Glutamatergic neuron (in vitro differentiated cells): ENCODE data around the gene ANP32B. TPM values are rescaled to one million over a fixed set of nuclear protein-coding genes. Genes with fewer than 3 reads are reported as not detected.

Source experiments
- DNase-seq: peaks from one replicate; pipeline ENCODE4 v3.0.0; 2022
- H3K27ac Mint-ChIP-seq: one replicate; pipeline ENCODE4 v1.8.0; 2020; ENCODE audit warnings: mild to moderate bottlenecking, mixed read lengths, inconsistent platforms; ENCODE audit not compliant: unreplicated experiment
- H3K27me3 Mint-ChIP-seq: one replicate; pipeline ENCODE4 v1.8.0; 2020; ENCODE audit warnings: mild to moderate bottlenecking, moderate library complexity, mixed read lengths, inconsistent platforms; ENCODE audit not compliant: unreplicated experiment
- H3K36me3 Mint-ChIP-seq: one replicate; pipeline ENCODE4 v1.8.0; 2020; ENCODE audit warnings: mild to moderate bottlenecking, mixed read lengths, inconsistent platforms; ENCODE audit not compliant: unreplicated experiment
- H3K4me1 Mint-ChIP-seq: one replicate; pipeline ENCODE4 v1.8.0; 2020; ENCODE audit warnings: mild to moderate bottlenecking, low read depth, mixed read lengths, inconsistent platforms; ENCODE audit not compliant: unreplicated experiment
- H3K4me3 Mint-ChIP-seq: one replicate; pipeline ENCODE4 v1.8.0; 2020; ENCODE audit warnings: mild to moderate bottlenecking, mixed read lengths, inconsistent platforms; ENCODE audit not compliant: unreplicated experiment
- H3K9me3 Mint-ChIP-seq: one replicate; pipeline ENCODE4 v1.8.0; 2020; ENCODE audit warnings: mild to moderate bottlenecking, moderate library complexity, mixed read lengths, inconsistent platforms; ENCODE audit not compliant: unreplicated experiment
- CTCF ChIP-seq: fragments of 200-600 bp; sonication (generic); IDR thresholded peaks from one replicate; pipeline ENCODE4 v1.5.0; 2021; ENCODE audit not compliant: partially characterized antibody, unreplicated experiment
- long read RNA-seq: library from polyadenylated mRNA; unstranded; transcript quantifications from one replicate; pipeline ENCODE4 v2.0.0, GENCODE V29; 2020; ENCODE audit not compliant: unreplicated experiment
- total RNA-seq: library from RNA; stranded (reverse); fragmentation: NEBNext Ultra II Directional; extraction: Animal tissue kit (Norgen Biotek cat#: 25700); gene quantifications from one replicate; pipeline ENCODE4 v1.2.1, GENCODE V29; 2021; ENCODE audit not compliant: unreplicated experiment

Gene ANP32B
- total RNA-seq = 108 TPM
- long read RNA-seq, transcript ANP32B-201 (7 exons, 1,463 nt) = major isoform, 118 of 135 reads
- long read RNA-seq, partial matches to known transcripts = 6 of 135 reads
- long read RNA-seq, other reads (novel, unspliced or antisense) = 11 of 135 reads

DNA sequence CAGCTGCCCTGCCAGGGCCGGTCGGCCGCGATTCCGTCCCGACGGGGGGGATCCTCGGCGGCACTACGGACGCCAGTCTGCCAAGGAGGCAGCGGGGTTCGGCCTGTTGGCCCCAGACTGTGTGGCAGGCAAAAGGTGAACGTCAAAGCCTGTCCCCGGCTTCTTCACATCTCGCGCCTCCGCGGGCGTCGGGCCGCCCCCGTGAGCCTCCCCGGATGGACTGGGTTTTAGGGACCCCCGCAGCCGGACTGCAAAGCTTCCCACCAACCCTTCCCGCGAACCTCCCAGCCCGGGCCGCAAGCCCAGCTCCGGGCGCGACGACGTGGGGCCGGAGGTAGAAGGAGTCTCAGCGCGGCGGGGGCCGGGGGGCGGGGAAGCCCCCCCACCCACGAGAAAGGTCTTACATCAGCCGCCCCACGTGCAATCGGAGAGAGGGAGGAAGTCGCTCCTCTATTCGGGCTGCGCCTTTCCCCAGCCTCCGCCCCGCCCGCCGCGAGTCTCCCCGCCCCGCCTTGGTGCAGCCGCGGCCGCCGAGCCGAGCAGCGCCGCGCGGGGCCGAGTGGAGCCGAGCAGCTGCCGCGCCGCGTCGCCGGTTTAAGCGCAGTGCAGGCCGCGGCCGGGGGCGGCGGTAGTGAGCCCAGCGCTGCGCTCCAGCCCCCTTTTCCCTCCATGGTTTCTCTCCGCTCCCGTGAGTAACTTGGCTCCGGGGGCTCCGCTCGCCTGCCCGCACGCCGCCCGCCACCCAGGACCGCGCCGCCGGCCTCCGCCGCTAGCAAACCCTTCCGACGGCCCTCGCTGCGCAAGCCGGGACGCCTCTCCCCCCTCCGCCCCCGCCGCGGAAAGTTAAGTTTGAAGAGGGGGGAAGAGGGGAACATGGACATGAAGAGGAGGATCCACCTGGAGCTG lies at the start of gene ANP32B:
Gene ANP32B, plus strand, starts transcription at position 659 of the 906 bp plus-strand sequence. Its CDS starts 215 bp downstream, at position 874.
- H3K9me3 Mint-ChIP-seq = peaks cover 15% of the 10 kb centered on the region
- peak; percentile 90 for TF ChIP-seq CTCF
- H3K36me3 Mint-ChIP-seq = no peaks in the 10 kb centered on the region
- H3K27me3 Mint-ChIP-seq = peaks cover 18% of the 10 kb centered on the region
- peak within 1 kb of the TSS; percentile 84 for H3K4me3 Mint-ChIP-seq
- DNase-seq = peak; percentile 95
- peak within 1 kb of the TSS; percentile 87 for H3K27ac Mint-ChIP-seq
- H3K4me1 Mint-ChIP-seq = peaks cover 44% of the 10 kb centered on the region

DNA sequence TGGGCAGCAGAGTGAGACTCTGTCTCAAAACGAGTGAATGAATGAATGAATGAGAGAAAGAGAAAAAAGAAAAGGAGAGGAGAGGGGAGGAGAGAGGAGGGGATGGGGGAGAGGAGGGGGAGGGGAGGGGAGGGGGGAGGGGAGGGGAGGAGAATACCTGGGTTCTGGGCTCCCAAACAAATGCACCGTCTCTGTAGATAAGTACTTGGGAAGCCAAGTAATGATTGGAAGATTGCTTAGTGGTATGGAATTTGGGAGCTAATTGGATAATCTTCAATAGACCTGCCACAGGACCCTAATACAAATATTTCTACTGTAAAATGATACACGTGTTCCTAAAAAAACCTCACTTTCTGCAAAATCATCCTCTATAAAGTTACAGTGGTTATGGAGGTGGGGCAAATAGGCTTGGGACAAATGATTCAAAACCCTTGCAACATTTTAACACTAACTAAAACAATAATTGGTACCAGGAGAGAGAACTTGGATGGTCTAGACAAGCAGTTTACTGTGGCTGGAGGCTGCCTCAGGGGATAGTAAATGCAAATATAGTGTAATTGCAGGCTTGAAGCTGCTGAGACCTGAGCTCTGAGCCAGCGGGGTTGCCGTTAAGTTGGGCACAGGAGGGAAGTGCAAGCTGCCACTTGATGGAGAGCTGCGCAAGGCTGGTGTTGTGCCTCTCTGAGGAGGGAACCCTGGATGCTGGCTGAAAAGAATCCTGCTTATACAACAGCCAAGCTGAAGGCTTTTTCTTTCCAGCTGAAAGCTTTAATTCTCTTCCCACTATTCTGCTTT lies 48.6 kb upstream of the ANP32B start:
- Mint-ChIP-seq H3K36me3 (no peaks in the 10 kb centered on the region), H3K4me1 (peaks cover 8% of the 10 kb centered on the region), H3K27me3 (no peaks in the 10 kb centered on the region), H3K27ac (no peak overlapping the region), H3K9me3 (no peaks in the 10 kb centered on the region), H3K4me3 (no peak overlapping the region)
- TF ChIP-seq CTCF = no peak
- DNase-seq = peak; percentile 46

GRCh38 chr9:97935276-97935675 lies 47.9 kb upstream of the ANP32B start:
- no peak for DNase-seq
- Mint-ChIP-seq H3K4me1 (peaks cover 8% of the 10 kb centered on the region), H3K36me3 (no peaks in the 10 kb centered on the region), H3K27ac (no peak overlapping the region), H3K27me3 (no peaks in the 10 kb centered on the region), H3K4me3 (no peak overlapping the region), H3K9me3 (no peaks in the 10 kb centered on the region)
- no peak for TF ChIP-seq CTCF

GRCh38 chr9:97936998-97937397 lies 46.1 kb upstream of the ANP32B start:
- Mint-ChIP-seq H3K36me3 (no peaks in the 10 kb centered on the region), H3K27ac (no peak overlapping the region), H3K27me3 (peaks cover 7% of the 10 kb centered on the region), H3K9me3 (no peaks in the 10 kb centered on the region), H3K4me3 (no peak overlapping the region), H3K4me1 (peaks cover 8% of the 10 kb centered on the region)
- TF ChIP-seq CTCF = no peak
- DNase-seq = no peak
